Measurements from ENCODE around the gene EDIL3. TPM values are rescaled to one million over a fixed set of nuclear protein-coding genes. Genes with fewer than 3 reads are reported as not detected.

The EDIL3 gene
- total RNA-seq, 1 donor from 2014 or later: 15.2 TPM

DNA sequence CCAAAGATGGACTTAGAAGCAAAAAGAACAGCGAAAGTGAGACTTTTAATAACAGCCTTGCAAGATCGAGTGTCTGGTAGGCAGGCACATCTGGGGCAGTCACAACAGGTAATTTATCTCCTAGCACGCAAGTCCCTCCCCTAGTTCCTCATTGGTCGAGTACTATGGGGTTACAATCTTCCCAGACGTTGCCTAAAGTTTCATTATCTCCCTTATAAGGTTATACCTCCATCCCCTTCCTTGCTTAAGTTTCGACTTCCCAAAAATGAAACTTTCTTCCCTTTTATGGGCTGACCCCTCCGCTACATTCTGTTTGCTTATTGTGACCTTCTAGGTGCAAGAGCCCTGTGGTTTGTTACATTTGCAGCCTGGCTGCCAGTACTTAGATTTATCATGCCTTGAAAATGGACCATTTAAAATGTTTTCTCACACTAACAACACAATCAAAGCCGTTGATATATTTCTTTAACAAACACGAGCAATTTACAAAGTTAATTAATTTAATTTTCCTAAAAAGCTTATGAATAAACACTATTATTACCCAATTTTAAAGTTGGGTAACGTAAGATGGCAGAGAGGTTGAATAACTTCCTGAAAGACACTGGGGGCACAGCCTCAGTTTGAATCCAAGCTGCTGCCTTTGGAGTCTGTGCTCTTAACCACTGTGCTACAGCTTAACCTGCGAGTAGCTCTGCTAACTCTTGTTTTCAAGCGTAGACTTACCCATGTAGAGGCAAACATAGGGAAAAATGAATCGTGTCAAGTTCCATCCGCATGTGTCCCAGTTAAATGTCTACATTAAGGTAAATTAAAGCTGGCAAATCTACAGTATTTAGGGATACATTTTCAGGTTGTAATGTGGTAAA is 91.7 kb downstream of the EDIL3 start:
- TF ChIP-seq, protein P1, sequence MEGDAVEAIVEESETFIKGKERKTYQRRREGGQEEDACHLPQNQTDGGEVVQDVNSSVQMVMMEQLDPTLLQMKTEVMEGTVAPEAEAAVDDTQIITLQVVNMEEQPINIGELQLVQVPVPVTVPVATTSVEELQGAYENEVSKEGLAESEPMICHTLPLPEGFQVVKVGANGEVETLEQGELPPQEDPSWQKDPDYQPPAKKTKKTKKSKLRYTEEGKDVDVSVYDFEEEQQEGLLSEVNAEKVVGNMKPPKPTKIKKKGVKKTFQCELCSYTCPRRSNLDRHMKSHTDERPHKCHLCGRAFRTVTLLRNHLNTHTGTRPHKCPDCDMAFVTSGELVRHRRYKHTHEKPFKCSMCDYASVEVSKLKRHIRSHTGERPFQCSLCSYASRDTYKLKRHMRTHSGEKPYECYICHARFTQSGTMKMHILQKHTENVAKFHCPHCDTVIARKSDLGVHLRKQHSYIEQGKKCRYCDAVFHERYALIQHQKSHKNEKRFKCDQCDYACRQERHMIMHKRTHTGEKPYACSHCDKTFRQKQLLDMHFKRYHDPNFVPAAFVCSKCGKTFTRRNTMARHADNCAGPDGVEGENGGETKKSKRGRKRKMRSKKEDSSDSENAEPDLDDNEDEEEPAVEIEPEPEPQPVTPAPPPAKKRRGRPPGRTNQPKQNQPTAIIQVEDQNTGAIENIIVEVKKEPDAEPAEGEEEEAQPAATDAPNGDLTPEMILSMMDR (IDR thresholded peaks at IDR 0.05): no peak
- Histone ChIP-seq H3K4me3 (no peak overlapping the region), H3K9me3 (no peaks in the 10 kb centered on the region), H3K27ac (no peak overlapping the region), H3K27me3 (no peaks in the 10 kb centered on the region), H3K36me3 (no peaks in the 10 kb centered on the region), H3K4me1 (no peaks in the 10 kb centered on the region)
- DNase-seq (ENCODE audit: extremely low spot score in 2 of 2): no peak
- intact Hi-C loops (cut with DNase I): no loop called here

DNA sequence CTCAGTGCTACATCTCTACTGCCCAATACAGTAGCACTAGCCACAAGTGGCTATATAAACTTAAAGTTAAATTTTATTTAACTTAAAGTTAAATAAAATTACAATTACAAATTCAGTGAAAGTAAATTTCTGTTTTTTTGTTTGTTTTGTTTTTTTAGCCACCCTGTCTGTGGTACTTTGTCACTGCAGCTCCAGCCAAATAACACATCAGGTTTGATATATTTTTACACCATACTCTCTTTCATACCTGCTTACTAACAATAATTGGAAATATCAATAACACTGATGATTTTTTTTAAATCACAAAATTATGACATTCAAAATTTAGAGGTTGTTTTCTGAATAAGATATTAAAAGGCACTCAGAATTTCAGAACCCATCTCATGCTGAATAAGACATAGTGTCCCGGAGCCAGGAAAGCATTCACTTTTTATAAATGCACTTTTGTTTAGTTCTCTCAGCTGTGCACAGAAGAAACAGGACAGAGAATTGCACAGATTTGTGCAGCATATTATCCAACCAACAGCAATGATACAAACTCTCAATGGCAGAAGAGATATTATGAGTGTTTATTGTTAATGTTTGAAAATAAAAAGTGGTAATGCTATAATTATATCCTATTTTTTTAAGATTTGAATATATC is 92.6 kb downstream of the EDIL3 start:
- Histone ChIP-seq H3K27me3 (no peaks in the 10 kb centered on the region), H3K4me3 (no peak overlapping the region), H3K27ac (no peak overlapping the region), H3K36me3 (no peaks in the 10 kb centered on the region), H3K4me1 (no peaks in the 10 kb centered on the region), H3K9me3 (no peaks in the 10 kb centered on the region)
- DNase-seq (ENCODE audit: extremely low spot score in 2 of 2): no peak
- intact Hi-C loops (cut with DNase I): no loop called here
- TF ChIP-seq POLR2AphosphoS5 (IDR thresholded peaks at IDR 0.05; ENCODE audit: insufficient read depth in 1 of 2, low read depth in 1 of 2) (no peak), POLR2A (IDR thresholded peaks at IDR 0.05) (no peak)
- TF ChIP-seq, protein P1 (IDR thresholded peaks at IDR 0.05): no peak

DNA sequence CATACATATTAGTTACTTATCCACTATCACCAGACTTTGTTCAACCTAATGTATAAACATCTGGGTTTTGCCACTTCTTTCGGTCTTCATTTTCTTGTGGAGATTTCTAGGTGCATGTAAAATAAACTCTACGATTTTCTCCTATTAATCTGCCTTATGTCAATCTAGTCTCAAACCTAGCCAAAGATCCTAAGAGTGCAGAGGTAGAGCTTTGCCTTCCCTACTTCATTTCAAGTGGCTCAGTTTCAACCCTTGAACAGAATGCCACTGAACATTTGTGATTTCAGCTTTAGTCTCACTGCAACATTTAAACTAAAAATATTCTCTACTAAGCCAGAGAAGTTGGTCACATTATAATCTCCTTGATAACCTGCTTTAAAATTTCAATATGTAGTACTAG is 94.0 kb downstream of the EDIL3 start:
- Histone ChIP-seq H3K4me1 (no peaks in the 10 kb centered on the region), H3K36me3 (no peaks in the 10 kb centered on the region), H3K27me3 (no peaks in the 10 kb centered on the region), H3K27ac (no peak overlapping the region), H3K4me3 (no peak overlapping the region), H3K9me3 (no peaks in the 10 kb centered on the region)
- TF ChIP-seq, protein P1 (IDR thresholded peaks at IDR 0.05): no peak
- TF ChIP-seq POLR2A (IDR thresholded peaks at IDR 0.05) (no peak), POLR2AphosphoS5 (IDR thresholded peaks at IDR 0.05; ENCODE audit: insufficient read depth in 1 of 2, low read depth in 1 of 2) (no peak)
- DNase-seq (ENCODE audit: extremely low spot score in 2 of 2): no peak
- intact Hi-C loops (cut with DNase I): no loop called here

DNA sequence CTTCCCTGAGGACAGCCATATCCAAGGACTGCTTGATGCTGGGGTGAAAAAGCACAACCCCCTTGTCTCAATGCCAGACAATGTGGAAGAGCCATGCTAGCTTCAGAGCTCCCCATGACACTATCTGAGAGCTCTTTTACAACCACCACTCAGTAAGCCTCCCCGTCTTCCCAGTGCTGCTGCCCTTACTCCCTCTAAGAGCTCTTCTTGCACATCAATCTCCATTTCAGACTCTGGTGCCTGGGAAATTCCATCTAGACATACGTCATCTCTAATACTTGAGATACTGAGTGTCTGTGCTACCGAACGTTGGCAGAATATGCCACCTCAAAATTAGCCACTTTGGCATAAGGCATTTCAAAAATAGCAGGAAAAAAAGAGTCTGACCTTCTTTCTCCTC is 94.5 kb downstream of the EDIL3 start:
- H3K36me3 ChIP-seq: no peaks in the 10 kb centered on the region
- no peak for DNase-seq (ENCODE audit: extremely low spot score in 2 of 2)
- intact Hi-C loops (cut with DNase I): no loop called here
- no peaks in the 10 kb centered on the region for H3K9me3 ChIP-seq
- H3K4me1 ChIP-seq: no peaks in the 10 kb centered on the region
- H3K4me3 ChIP-seq: no peak overlapping the region
- H3K27ac ChIP-seq: no peak overlapping the region
- no peak for TF ChIP-seq POLR2A (IDR thresholded peaks at IDR 0.05)
- TF ChIP-seq, protein P1 (IDR thresholded peaks at IDR 0.05): no peak
- TF ChIP-seq POLR2AphosphoS5 (IDR thresholded peaks at IDR 0.05; ENCODE audit: insufficient read depth in 1 of 2, low read depth in 1 of 2): no peak
- no peaks in the 10 kb centered on the region for H3K27me3 ChIP-seq

DNA sequence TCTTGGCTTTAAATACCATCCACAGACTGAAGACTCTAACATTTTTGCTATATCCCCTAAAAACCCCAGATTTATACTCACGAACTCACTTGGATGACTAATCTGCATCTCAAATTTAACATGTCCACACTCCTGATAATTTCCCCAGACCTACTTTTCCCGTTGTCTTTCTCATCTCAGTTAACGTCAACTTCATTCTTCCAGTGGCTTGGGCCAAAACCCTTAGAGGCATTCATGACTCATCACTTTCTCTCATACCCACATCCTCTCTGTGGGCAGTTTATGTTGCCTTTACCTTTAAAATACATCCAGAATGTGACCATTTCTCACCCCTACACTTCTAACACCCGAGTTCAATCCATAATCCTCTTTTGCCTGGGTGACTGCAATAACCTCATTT is 96.7 kb downstream of the EDIL3 start:
- Histone ChIP-seq H3K27me3 (no peaks in the 10 kb centered on the region), H3K27ac (no peak overlapping the region), H3K4me3 (no peak overlapping the region), H3K9me3 (no peaks in the 10 kb centered on the region), H3K4me1 (no peaks in the 10 kb centered on the region), H3K36me3 (no peaks in the 10 kb centered on the region)
- no peak for TF ChIP-seq POLR2A (IDR thresholded peaks at IDR 0.05)
- TF ChIP-seq, protein P1 (IDR thresholded peaks at IDR 0.05): no peak
- TF ChIP-seq POLR2AphosphoS5 (IDR thresholded peaks at IDR 0.05; ENCODE audit: insufficient read depth in 1 of 2, low read depth in 1 of 2): no peak
- no peak for DNase-seq (ENCODE audit: extremely low spot score in 2 of 2)
- intact Hi-C loops (cut with DNase I): no loop called here
